Memory B cell (primary cell): ENCODE data around the gene ADAMTS9.
"Not testable (repeated sequence)": the region's sequence is repeated elsewhere in the genome, so short reads cannot be mapped to it uniquely, and the experiment has no call there.

Experiments
- ATAC-seq: fragments of 150-1000 bp; cut with Tn5 transposase; 2 replicates; pipeline ENCODE4 v1.10.0; 2021; ENCODE audit warnings: low read depth, mild to moderate bottlenecking, moderate library complexity
- DNase-seq, 2 donors: peaks; one replicate each; pipeline ENCODE4 v3.0.0; 2022; ENCODE audit warnings: low spot score in 2 of 2
- H3K27ac Mint-ChIP-seq: one replicate; pipeline ENCODE4 v1.8.0; 2022; ENCODE audit warnings: mild to moderate bottlenecking, moderate library complexity, mixed read lengths
- H3K27me3 Mint-ChIP-seq: one replicate; pipeline ENCODE4 v1.8.0; 2022; ENCODE audit warnings: mixed read lengths
- H3K36me3 Mint-ChIP-seq: one replicate; pipeline ENCODE4 v1.8.0; 2022; ENCODE audit warnings: mild to moderate bottlenecking, mixed read lengths
- H3K4me1 Mint-ChIP-seq: one replicate; pipeline ENCODE4 v1.8.0; 2022; ENCODE audit warnings: mixed read lengths
- H3K4me3 Mint-ChIP-seq: one replicate; pipeline ENCODE4 v1.8.0; 2022; ENCODE audit warnings: mild to moderate bottlenecking, moderate library complexity, mixed read lengths
- H3K9me3 Mint-ChIP-seq: one replicate; pipeline ENCODE4 v1.8.0; 2022; ENCODE audit warnings: mixed read lengths

The ADAMTS9 gene

DNA sequence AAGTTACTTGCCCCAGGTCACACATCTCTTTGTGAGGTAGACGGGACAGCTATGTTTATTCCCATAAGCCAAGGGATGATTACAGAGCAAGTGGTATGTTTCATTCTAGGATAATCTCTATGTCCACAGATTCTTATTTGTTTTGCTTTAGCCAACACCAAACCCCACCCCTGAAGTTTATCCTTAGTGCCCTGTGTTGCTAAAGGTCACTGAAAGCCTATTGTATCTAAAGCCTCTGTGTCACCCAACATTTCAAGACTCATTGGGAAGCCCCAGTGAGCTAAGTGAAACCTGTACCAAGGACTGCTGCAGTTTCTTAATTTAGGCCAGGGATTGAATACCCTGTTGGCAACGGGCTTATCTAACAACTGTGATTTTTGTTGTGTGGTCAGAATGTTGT is 135.6 kb downstream of the ADAMTS9 start:
- Mint-ChIP-seq H3K4me3 (no peak overlapping the region), H3K4me1 (no peaks in the 10 kb centered on the region), H3K27me3 (peaks cover 13% of the 10 kb centered on the region), H3K27ac (no peak overlapping the region), H3K9me3 (peaks cover 4% of the 10 kb centered on the region), H3K36me3 (no peaks in the 10 kb centered on the region)
- ATAC-seq: no peak
- DNase-seq: no peak

- no peak overlapping the region for H3K27ac Mint-ChIP-seq
Measured at GRCh38 chr3:64551697-64552096, 136.1 kb downstream of the ADAMTS9 start.

GRCh38 chr3:64550745-64551144 is 137.1 kb downstream of the ADAMTS9 start:
- no peaks in the 10 kb centered on the region for H3K36me3 Mint-ChIP-seq
- H3K27ac Mint-ChIP-seq: no peak overlapping the region
- DNase-seq: no peak
- no peak for ATAC-seq
- no peaks in the 10 kb centered on the region for H3K4me1 Mint-ChIP-seq
- H3K4me3 Mint-ChIP-seq: no peak overlapping the region
- no peaks in the 10 kb centered on the region for H3K9me3 Mint-ChIP-seq
- H3K27me3 Mint-ChIP-seq: peaks cover 8% of the 10 kb centered on the region

More at GRCh38 chr3:64551697-64552096, 136.1 kb downstream of the ADAMTS9 start:
- ATAC-seq: no peak
- DNase-seq: no peak
- peaks cover 10% of the 10 kb centered on the region for H3K27me3 Mint-ChIP-seq
- peaks cover 1% of the 10 kb centered on the region for H3K9me3 Mint-ChIP-seq
- no peaks in the 10 kb centered on the region for H3K4me1 Mint-ChIP-seq
- no peaks in the 10 kb centered on the region for H3K36me3 Mint-ChIP-seq
- no peak overlapping the region for H3K4me3 Mint-ChIP-seq

DNA sequence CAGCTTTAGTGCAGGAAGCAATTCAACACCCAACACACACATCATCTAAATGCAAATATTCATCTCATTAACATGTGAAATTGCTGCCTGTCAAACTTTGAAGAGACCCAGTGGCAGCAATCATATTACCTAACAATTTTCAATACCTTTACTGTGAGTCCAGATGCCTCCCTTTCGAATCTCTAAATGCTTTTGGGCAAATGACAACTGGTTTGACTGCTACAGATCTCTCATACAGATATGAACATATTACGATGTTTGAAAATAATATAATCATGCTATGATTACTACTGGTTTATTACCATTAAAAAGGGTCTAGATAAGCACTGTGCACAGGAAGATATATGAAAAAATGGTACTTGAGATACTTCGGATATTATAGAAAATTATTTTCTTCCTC is 137.9 kb downstream of the ADAMTS9 start:
- H3K36me3 Mint-ChIP-seq: no peaks in the 10 kb centered on the region
- H3K4me3 Mint-ChIP-seq: no peak overlapping the region
- no peaks in the 10 kb centered on the region for H3K9me3 Mint-ChIP-seq
- no peak for ATAC-seq
- no peak for DNase-seq
- H3K27ac Mint-ChIP-seq: no peak overlapping the region
- peaks cover 6% of the 10 kb centered on the region for H3K27me3 Mint-ChIP-seq
- H3K4me1 Mint-ChIP-seq: no peaks in the 10 kb centered on the region

DNA sequence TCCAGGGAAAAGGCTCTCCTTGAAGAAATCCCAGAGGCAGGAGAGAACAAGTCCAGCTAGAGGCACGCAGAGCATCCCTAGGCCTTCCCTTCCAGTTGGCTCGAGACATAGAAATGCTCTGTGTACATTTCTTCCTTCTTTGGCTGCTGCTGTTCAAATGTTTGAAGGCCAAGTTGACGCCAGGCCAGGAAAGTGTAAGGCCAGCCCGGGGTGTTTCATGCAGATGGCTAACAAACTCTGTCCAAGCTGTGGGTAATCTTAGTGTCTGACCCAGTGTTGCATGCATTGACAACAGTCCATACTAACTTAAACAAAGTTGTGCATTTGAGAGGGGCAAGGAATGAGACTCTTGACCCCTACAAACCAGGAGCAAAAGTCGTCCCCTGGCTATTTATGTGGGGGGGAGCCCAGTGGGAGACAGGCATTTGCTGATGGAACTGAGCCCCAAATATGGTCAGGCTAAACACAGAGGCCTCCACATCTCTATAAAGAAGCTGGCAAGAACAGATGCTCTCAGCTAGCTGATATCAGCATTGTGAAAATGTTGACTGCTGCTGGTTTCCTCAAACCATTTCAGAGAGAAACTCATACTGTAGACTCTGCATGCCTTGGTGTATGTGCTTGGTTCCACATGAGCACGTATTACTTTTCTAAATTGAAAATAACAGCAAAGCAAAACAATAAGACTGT is 139.5 kb downstream of the ADAMTS9 start:
- peaks cover 6% of the 10 kb centered on the region for H3K27me3 Mint-ChIP-seq
- no peaks in the 10 kb centered on the region for H3K9me3 Mint-ChIP-seq
- DNase-seq: no peak
- no peaks in the 10 kb centered on the region for H3K36me3 Mint-ChIP-seq
- H3K27ac Mint-ChIP-seq: no peak overlapping the region
- H3K4me3 Mint-ChIP-seq: no peak overlapping the region
- H3K4me1 Mint-ChIP-seq: no peaks in the 10 kb centered on the region
- no peak for ATAC-seq

DNA sequence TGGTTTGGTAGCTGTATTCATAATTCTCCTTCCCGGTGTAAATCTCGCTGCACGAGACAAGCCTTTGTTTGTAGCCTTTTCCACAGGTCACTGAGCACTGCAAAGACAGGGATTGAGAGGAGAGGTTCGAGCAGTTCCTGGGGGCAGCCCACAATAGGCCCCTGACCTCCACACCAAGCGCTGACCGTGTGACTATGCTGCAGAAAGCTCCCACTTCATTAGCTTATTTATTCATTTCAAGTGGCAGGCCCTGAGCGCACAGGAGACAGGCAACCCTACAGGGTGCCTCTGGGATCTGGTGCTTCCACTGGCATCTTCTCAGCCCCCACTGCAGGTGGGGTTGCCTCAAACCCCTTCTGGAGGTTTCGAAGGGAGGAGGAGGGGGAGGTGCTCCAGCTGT is 140.9 kb downstream of the ADAMTS9 start:
- Mint-ChIP-seq H3K27me3 (peaks cover 2% of the 10 kb centered on the region), H3K4me3 (no peak overlapping the region), H3K9me3 (no peaks in the 10 kb centered on the region), H3K36me3 (no peaks in the 10 kb centered on the region), H3K27ac (no peak overlapping the region), H3K4me1 (no peaks in the 10 kb centered on the region)
- DNase-seq (no peak), ATAC-seq (no peak)

DNA sequence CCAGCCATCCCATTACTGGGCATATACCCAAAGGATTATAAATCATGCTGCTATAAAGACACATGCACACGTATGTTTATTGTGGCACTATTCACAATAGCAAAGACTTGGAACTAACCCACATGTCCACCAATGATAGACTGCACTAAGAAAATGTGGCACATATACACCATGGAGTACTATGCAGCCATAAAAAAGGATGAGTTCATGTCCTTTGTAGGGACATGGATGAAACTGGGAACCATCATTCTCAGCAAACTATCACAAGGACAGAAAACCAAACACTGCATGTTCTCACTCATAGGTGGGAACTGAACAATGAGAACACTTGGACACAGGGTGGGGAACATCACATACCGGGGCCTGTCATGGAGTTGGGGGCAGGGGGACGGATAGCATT is 142.6 kb downstream of the ADAMTS9 start:
- not testable (repeated sequence) for H3K27me3 Mint-ChIP-seq, H3K27ac Mint-ChIP-seq, H3K4me1 Mint-ChIP-seq, H3K4me3 Mint-ChIP-seq, H3K36me3 Mint-ChIP-seq, ATAC-seq, H3K9me3 Mint-ChIP-seq, DNase-seq

- Mint-ChIP-seq H3K4me3 (no peak overlapping the region), H3K27ac (no peak overlapping the region)
Measured at GRCh38 chr3:64541803-64542202, 146.0 kb downstream of the ADAMTS9 start.

DNA sequence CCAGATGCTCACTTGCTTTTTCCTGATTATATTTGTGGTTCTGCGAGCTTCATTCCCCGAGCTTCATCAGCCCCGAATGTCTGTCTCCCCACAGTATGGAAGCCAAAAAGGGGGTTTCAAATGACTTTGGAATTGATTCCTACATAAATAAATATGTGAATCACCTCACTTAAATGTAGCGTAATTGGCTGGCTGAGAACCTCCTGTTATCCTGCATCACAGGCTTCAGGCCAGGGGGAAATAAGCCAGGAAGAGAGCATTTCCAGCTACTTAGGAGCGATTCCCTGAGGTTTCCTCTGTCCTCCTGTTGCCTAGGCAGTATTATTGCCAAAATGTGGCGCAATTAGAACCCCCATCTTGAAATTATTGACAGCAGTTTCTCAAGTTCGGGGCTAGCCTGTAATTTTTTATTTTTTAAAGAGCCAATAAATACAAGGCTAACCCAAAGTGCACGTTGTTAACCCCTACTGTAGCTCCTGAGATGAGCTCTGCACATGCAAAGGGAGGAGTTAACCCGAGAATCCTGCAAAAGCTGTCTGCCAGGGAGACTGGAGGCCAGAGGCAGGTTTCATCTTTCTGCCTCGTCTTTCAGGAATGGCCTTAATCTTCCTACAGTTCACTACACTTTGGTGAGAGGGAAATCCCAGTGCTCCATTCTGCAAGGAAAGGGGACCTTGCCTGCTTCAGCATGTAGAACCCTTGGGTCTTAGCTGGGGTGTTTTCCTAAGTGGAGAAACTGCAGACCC is 148.2 kb downstream of the ADAMTS9 start:
- Mint-ChIP-seq H3K9me3 (no peaks in the 10 kb centered on the region), H3K27ac (no peak overlapping the region), H3K36me3 (no peaks in the 10 kb centered on the region), H3K4me3 (no peak overlapping the region), H3K4me1 (no peaks in the 10 kb centered on the region), H3K27me3 (peaks cover 5% of the 10 kb centered on the region)
- ATAC-seq (no peak), DNase-seq (no peak)

More at GRCh38 chr3:64541803-64542202, 146.0 kb downstream of the ADAMTS9 start:
- Mint-ChIP-seq H3K4me1 (no peaks in the 10 kb centered on the region), H3K36me3 (no peaks in the 10 kb centered on the region), H3K27me3 (peaks cover 5% of the 10 kb centered on the region), H3K9me3 (no peaks in the 10 kb centered on the region)
- no peak for DNase-seq
- no peak for ATAC-seq

DNA sequence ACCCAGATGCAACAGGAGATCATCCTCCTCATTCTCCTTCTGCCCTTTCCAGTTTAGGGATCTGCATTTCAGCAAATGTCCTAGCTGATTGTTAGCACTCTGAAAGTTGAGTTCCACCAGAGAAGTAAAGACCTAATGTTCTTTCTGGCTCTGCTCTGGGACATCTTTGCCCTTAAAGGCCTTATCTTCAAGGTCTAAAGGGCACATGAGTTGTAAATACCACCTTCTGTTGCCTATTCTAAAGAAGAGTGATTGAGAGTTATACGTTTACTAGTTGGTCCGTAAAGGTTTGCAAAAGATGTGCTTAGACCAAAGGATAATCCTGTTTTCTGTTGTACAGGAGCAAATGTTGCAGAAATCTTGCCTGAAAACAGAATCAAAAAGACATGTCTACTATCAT is 151.6 kb downstream of the ADAMTS9 start:
- Mint-ChIP-seq H3K4me1 (peaks cover 3% of the 10 kb centered on the region), H3K4me3 (no peak overlapping the region), H3K27me3 (peaks cover 5% of the 10 kb centered on the region), H3K9me3 (no peaks in the 10 kb centered on the region), H3K27ac (no peak overlapping the region), H3K36me3 (no peaks in the 10 kb centered on the region)
- ATAC-seq (no peak), DNase-seq (no peak)

DNA sequence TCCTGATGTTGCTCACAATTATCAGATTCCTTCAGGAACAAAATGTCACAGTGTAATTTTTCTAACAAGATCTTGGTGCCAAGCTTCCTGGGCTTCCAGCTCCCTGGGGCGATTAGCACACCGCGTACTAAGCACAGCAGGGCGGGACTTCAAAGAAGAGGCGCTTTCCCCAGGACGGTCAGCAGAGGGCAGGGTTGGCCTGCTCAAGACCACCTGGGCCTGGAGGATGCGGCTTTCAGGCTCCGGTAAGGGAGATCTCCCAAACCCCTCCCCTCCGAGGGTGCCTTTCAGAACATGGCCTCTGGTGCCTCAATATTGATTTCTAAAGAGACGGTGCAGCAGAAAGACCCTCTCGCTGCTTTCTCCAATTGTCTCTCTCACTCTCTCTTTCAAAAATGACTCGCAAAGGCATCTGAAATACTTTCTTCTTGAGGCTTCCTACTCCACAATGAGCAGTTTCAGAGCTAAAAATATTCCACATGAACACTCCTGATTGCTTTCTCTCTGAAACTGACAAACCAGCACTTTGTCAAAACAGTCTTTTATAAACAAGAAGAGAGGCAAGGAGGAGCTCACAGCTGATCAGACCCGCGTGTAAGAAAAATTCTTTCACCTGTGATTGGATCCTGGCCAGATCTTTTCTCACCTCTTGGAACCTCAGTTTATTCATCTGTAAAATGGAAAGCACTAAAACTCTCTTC is 154.0 kb downstream of the ADAMTS9 start:
- Mint-ChIP-seq H3K27me3 (peaks cover 4% of the 10 kb centered on the region), H3K9me3 (no peaks in the 10 kb centered on the region), H3K27ac (no peak overlapping the region), H3K4me1 (peaks cover 3% of the 10 kb centered on the region), H3K4me3 (no peak overlapping the region), H3K36me3 (no peaks in the 10 kb centered on the region)
- DNase-seq (peak; percentile 7 to 12), ATAC-seq (peak; percentile 62)

- Mint-ChIP-seq H3K4me1 (peaks cover 3% of the 10 kb centered on the region), H3K36me3 (no peaks in the 10 kb centered on the region), H3K9me3 (no peaks in the 10 kb centered on the region), H3K27ac (no peak overlapping the region), H3K27me3 (peaks cover 6% of the 10 kb centered on the region), H3K4me3 (no peak overlapping the region)
- DNase-seq (no peak), ATAC-seq (no peak)
Measured at GRCh38 chr3:64530434-64531049, 157.3 kb downstream of the ADAMTS9 start.

DNA sequence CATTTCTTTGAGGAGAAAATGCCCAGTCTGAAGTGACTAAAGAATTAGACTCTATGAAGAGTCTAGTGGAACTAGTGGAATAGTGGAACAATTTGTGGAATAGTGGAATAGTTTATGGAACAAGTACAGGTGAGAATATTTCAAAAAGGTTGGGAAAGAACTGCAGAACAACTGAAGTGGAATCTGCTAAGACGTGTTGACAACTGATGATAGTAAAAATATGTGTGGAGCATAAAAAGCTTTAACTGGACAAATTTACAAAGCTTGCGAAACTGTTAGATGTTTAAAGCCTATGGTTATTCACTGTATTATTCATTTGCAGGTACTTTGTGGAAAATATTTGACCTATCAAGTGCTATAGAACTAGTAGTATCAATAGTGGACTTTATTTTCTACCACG is 164.5 kb downstream of the ADAMTS9 start:
- Mint-ChIP-seq H3K36me3 (no peaks in the 10 kb centered on the region), H3K27ac (no peak overlapping the region), H3K4me3 (no peak overlapping the region), H3K27me3 (peaks cover 2% of the 10 kb centered on the region), H3K9me3 (peaks cover 3% of the 10 kb centered on the region), H3K4me1 (no peaks in the 10 kb centered on the region)
- ATAC-seq: no peak
- no peak for DNase-seq

- ATAC-seq (no peak), DNase-seq (no peak)
- Mint-ChIP-seq H3K27me3 (peaks cover 3% of the 10 kb centered on the region), H3K4me1 (no peaks in the 10 kb centered on the region), H3K36me3 (no peaks in the 10 kb centered on the region), H3K27ac (no peak overlapping the region), H3K9me3 (peaks cover 3% of the 10 kb centered on the region), H3K4me3 (no peak overlapping the region)
Measured at GRCh38 chr3:64520334-64520733, 167.5 kb downstream of the ADAMTS9 start.
